HCT116 (cell line): ENCODE results near the gene SLC25A21. TPM values are rescaled to one million over a fixed set of nuclear protein-coding genes. Genes with fewer than 3 reads are reported as not detected.

Experiments
- ATAC-seq: fragments of 200-7000 bp; cut with Tn5 transposase; 2 replicates; pipeline ENCODE4 v1.9.1; 2020; ENCODE audit warnings: mild to moderate bottlenecking, moderate library complexity
- BruUV-seq: library from RNA; stranded (reverse); fragments of 400-500 nt; replicated peaks from 2 replicates; lab custom pipeline; 2021; lab: Mats Ljungman, UMichigan
- CTCF ChIA-PET: fragments of 300-600 bp; sonication (Branson Sonifier 250); formaldehyde crosslinking; loops from one replicate; lab custom pipeline; 2021; ENCODE audit warnings: antibody characterized with exemption; lab: Charles Lee
- POLR2A ChIA-PET: fragments of 300-600, 350-600 bp; sonication (Branson Sonifier 250); formaldehyde crosslinking; loops from one replicate; lab custom pipeline; 2021; ENCODE audit warnings: antibody characterized with exemption; lab: Charles Lee
- RAD21 ChIA-PET, 2 experiments: fragments of 300-600 bp; sonication (Branson Sonifier 250); formaldehyde crosslinking; loops; one replicate each; lab custom pipeline; 2023; ENCODE audit warnings: low total read pairs in 2 of 2; ENCODE audit not compliant: uncharacterized antibody in 2 of 2, unreplicated experiment in 2 of 2, low non-redundant PET in 1 of 2; lab: Charles Lee
- DNase-seq: peaks from one replicate; pipeline ENCODE4 v3.0.0-alpha.2; 2010; ENCODE audit warnings: low read depth, low spot score
- H2AFZ ChIP-seq: fragments of 200-600 bp; shearing (Covaris generic), sonication (generic); 2 replicates; pipeline ENCODE4 v1.6.1; 2017; ENCODE audit warnings: low read depth, mixed run types, mixed read lengths, antibody characterized with exemption, low read length; ENCODE audit not compliant: poor library complexity, severe bottlenecking
- H3K27ac ChIP-seq: 2 replicates; pipeline ENCODE4 v1.5.1; 2012; ENCODE audit warnings: low read depth, low read length
- H3K27me3 ChIP-seq: fragments of 200-600 bp; sonication (generic); 2 replicates; pipeline ENCODE4 v1.6.1; 2016; ENCODE audit warnings: mixed run types, low read length, mixed read lengths; ENCODE audit not compliant: insufficient read depth
- H3K36me3 ChIP-seq, 2 experiments: fragments of 200-500 bp in 1 of 2; fragments of 200-600 bp in 1 of 2; sonication (Bioruptor generic) in 1 of 2; sonication (generic) in 1 of 2; 2 replicates each; pipeline versions ENCODE4 v1.5.1 to v1.6.1; 2014 to 2016; ENCODE audit warnings: low read length in 2 of 2, inconsistent platforms in 1 of 2, mixed read lengths in 1 of 2, mixed run types in 1 of 2; ENCODE audit not compliant: insufficient read depth in 2 of 2, control insufficient read depth in 1 of 2
- H3K4me1 ChIP-seq, 2 experiments: fragments of 200-600 bp in 1 of 2; sonication (generic) in 1 of 2; 2 replicates each; pipeline versions ENCODE4 v1.5.1 to v1.6.1; 2012 to 2017; ENCODE audit warnings: low read length in 2 of 2, inconsistent platforms in 1 of 2, mild to moderate bottlenecking in 1 of 2, mixed read lengths in 1 of 2, mixed run types in 1 of 2, moderate library complexity in 1 of 2; ENCODE audit not compliant: insufficient read depth in 2 of 2, control insufficient read depth in 1 of 2
- H3K4me2 ChIP-seq: fragments of 200-600 bp; sonication (generic); 2 replicates; pipeline ENCODE4 v1.6.1; 2017; ENCODE audit warnings: mixed run types, low read length, mixed read lengths
- H3K4me3 ChIP-seq, 2 experiments: fragments of 200-600 bp in 1 of 2; sonication (generic) in 1 of 2; replicated peaks in 1 of 2; 2 replicates each; pipeline ENCODE4 v1.5.1; 2011 to 2016; ENCODE audit warnings: low read length in 2 of 2, control low read depth in 1 of 2, low read depth in 1 of 2, mild to moderate bottlenecking in 1 of 2, mixed read lengths in 1 of 2, mixed run types in 1 of 2
- H3K79me2 ChIP-seq: fragments of 200-600 bp; sonication (generic); 2 replicates; pipeline ENCODE4 v1.6.1; 2017; ENCODE audit warnings: mild to moderate bottlenecking, mixed run types, low read length, moderate library complexity, mixed read lengths; ENCODE audit not compliant: insufficient read depth
- H3K9ac ChIP-seq: fragments of 200-600 bp; sonication (generic); 2 replicates; pipeline ENCODE4 v1.6.1; 2016; ENCODE audit warnings: low read length, mixed read lengths
- H3K9me2 ChIP-seq: fragments of 200-600 bp; sonication (generic), shearing (Covaris generic); 2 replicates; pipeline ENCODE4 v1.6.1; 2017; ENCODE audit warnings: mixed run types, mild to moderate bottlenecking, moderate library complexity; ENCODE audit not compliant: insufficient read depth
- H3K9me3 ChIP-seq, 2 experiments: fragments of 200-500 bp in 1 of 2; fragments of 200-600 bp in 1 of 2; sonication (Bioruptor generic) in 1 of 2; sonication (generic) in 1 of 2; 2 replicates each; pipeline ENCODE4 v1.6.1; 2014 to 2017; ENCODE audit warnings: low read length in 2 of 2, mixed read lengths in 2 of 2, inconsistent platforms in 1 of 2, low read depth in 1 of 2, mild to moderate bottlenecking in 1 of 2, mixed run types in 1 of 2, moderate library complexity in 1 of 2; ENCODE audit not compliant: control insufficient read depth in 1 of 2, insufficient read depth in 1 of 2
- H4K20me1 ChIP-seq: fragments of 200-600 bp; sonication (generic), shearing (Covaris generic); 2 replicates; pipeline ENCODE4 v1.6.1; 2017; ENCODE audit warnings: mixed run types, mild to moderate bottlenecking, moderate library complexity; ENCODE audit not compliant: insufficient read depth
- ATF3 ChIP-seq: IDR thresholded peaks from 2 replicates; pipeline ENCODE4 v1.6.1; 2012
- CTCF ChIP-seq, 3 experiments: fragments of 200-600 bp in 1 of 3; sonication (generic) in 1 of 3; IDR thresholded peaks in 2 of 3; conservative IDR thresholded peaks in 1 of 3; 2 replicates each; pipeline ENCODE4 v1.5.1; 2012 to 2017; ENCODE audit warnings: low read depth in 2 of 3, low read length in 2 of 3, antibody characterized with exemption in 1 of 3, borderline replicate concordance in 1 of 3, control low read depth in 1 of 3, mild to moderate bottlenecking in 1 of 3, mixed read lengths in 1 of 3, mixed run types in 1 of 3, moderate library complexity in 1 of 3; ENCODE audit not compliant: insufficient read depth in 1 of 3
- ELF1 ChIP-seq: IDR thresholded peaks from 2 replicates; pipeline ENCODE4 v1.6.1; 2012; ENCODE audit warnings: low read depth, borderline replicate concordance
- EZH2 ChIP-seq: fragments of 200-600 bp; sonication (generic); IDR thresholded peaks from 2 replicates; pipeline ENCODE4 v1.6.1; 2017; ENCODE audit warnings: antibody characterized with exemption, mixed run types
- EZH2phosphoT487 ChIP-seq: fragments of 200-600 bp; IDR thresholded peaks from 2 replicates; pipeline ENCODE4 v1.6.1; 2018; ENCODE audit warnings: antibody characterized with exemption, borderline replicate concordance
- FOSL1 ChIP-seq: IDR thresholded peaks from 2 replicates; pipeline ENCODE4 v1.6.1; 2012; ENCODE audit warnings: low read depth
- JUND ChIP-seq: IDR thresholded peaks from 2 replicates; pipeline ENCODE4 v1.6.1; 2012
- MAX ChIP-seq: IDR thresholded peaks from 2 replicates; pipeline ENCODE4 v1.6.1; 2012
- RAD21 ChIP-seq: IDR thresholded peaks from 2 replicates; pipeline ENCODE4 v1.6.1; 2012; ENCODE audit warnings: low read depth, mild to moderate bottlenecking
- REST ChIP-seq: IDR thresholded peaks from 2 replicates; pipeline ENCODE4 v1.6.1; 2012; ENCODE audit warnings: low read depth
- SIN3A ChIP-seq: IDR thresholded peaks from 2 replicates; pipeline ENCODE4 v1.6.1; 2012; ENCODE audit warnings: low read depth
- SRF ChIP-seq: IDR thresholded peaks from 2 replicates; pipeline ENCODE4 v1.6.1; 2012; ENCODE audit warnings: low read depth
- YY1 ChIP-seq: IDR thresholded peaks from 2 replicates; pipeline ENCODE4 v1.6.1; 2011; ENCODE audit warnings: low read length, low read depth, moderate library complexity, mild to moderate bottlenecking; ENCODE audit not compliant: insufficient replicate concordance; ENCODE audit errors: extremely low read depth
- ZFX ChIP-seq: fragments of 450-650 bp; IDR thresholded peaks from 2 replicates; pipeline ENCODE4 v1.6.1; 2017
- ZNF274 ChIP-seq: fragments of 200-500 bp; sonication (Bioruptor generic); IDR thresholded peaks from 2 replicates; pipeline ENCODE4 v1.6.1; 2014; ENCODE audit warnings: mild to moderate bottlenecking, low read depth, low read length, inconsistent platforms
- intact Hi-C: fragments of 100-400 bp; cut with micrococcal nuclease; formaldehyde crosslinking; loops from 2 replicates; pipeline ENCODE4 v1.10.0; 2022
- total RNA-seq: library from RNA; stranded (reverse); gene quantifications from one replicate; pipeline ENCODE4 v1.2.1, GENCODE V29; 2021; ENCODE audit not compliant: unreplicated experiment

SLC25A21 gene
- total RNA-seq, 1 experiment from 2014 or later, result 3.5 TPM

GRCh38 chr14:36928432-36928831 lies 244.0 kb downstream of the SLC25A21 start:
- ChIA-PET POLR2A (no interaction called here), RAD21 (no interaction called here)
- no peaks in the 10 kb centered on the region for H4K20me1 ChIP-seq
- intact Hi-C loops, result no loop called here
- BruUV-seq, result no TSS peak
- no peaks in the 10 kb centered on the region for H3K4me1 ChIP-seq
- H3K9me2 ChIP-seq, result no peaks in the 10 kb centered on the region
- H3K9me3 ChIP-seq, result no peaks in the 10 kb centered on the region
- no peaks in the 10 kb centered on the region for H3K36me3 ChIP-seq
- H3K4me3 ChIP-seq, result no peak overlapping the region
- no peaks in the 10 kb centered on the region for H3K79me2 ChIP-seq
- H3K27me3 ChIP-seq, result no peaks in the 10 kb centered on the region
- no peak for ATAC-seq
- H3K27ac ChIP-seq, result no peak overlapping the region
- no peak overlapping the region for H2AFZ ChIP-seq
- DNase-seq, result no peak
- TF ChIP-seq EZH2, result no peak
- TF ChIP-seq FOSL1, result no peak
- no peak for TF ChIP-seq SIN3A
- no peak for TF ChIP-seq MAX
- TF ChIP-seq EZH2phosphoT487, result no peak
- TF ChIP-seq, all 23 proteins: peak for 0
- CTCF ChIA-PET, result interaction anchor here (1.4 kb wide), 1 partner anchor 14 kb away, joined by 5 read pairs; no protein-coding TSS in a partner anchor
- no peak overlapping the region for H3K9ac ChIP-seq
- no peak overlapping the region for H3K4me2 ChIP-seq

- ChIA-PET CTCF (no interaction called here), RAD21 (no interaction called here), POLR2A (no interaction called here)
- Histone ChIP-seq H3K36me3 (no peaks in the 10 kb centered on the region), H3K9me3 (no peaks in the 10 kb centered on the region), H4K20me1 (no peaks in the 10 kb centered on the region), H3K9ac (no peak overlapping the region), H3K9me2 (no peaks in the 10 kb centered on the region), H3K4me3 (no peak overlapping the region), H3K27ac (no peak overlapping the region), H3K4me1 (no peaks in the 10 kb centered on the region), H3K4me2 (no peak overlapping the region), H3K27me3 (no peaks in the 10 kb centered on the region), H3K79me2 (no peaks in the 10 kb centered on the region), H2AFZ (no peak overlapping the region)
- TF ChIP-seq REST, result no peak
- TF ChIP-seq ZFX, result no peak
- TF ChIP-seq ELF1, result no peak
- no peak for TF ChIP-seq JUND
- no peak for TF ChIP-seq RAD21
- no peak for TF ChIP-seq EZH2phosphoT487
- TF ChIP-seq YY1, result no peak
- no peak for TF ChIP-seq CTCF (IDR thresholded peaks at IDR 0.05 in 2 of 3, conservative IDR thresholded peaks at IDR 0.05 in 1 of 3; ENCODE audit: borderline replicate concordance in 1 of 3, insufficient read depth in 1 of 3, low read depth in 2 of 3, low read length in 2 of 3)
- TF ChIP-seq ZNF274, result no peak
- no peak for TF ChIP-seq ATF3
- TF ChIP-seq SRF, result no peak
- no TSS peak for BruUV-seq
- ATAC-seq, result no peak
- DNase-seq, result no peak
- intact Hi-C loops, result no loop called here
These were observed 247.3 kb downstream of the SLC25A21 start for GRCh38 chr14:36925094-36925493.
